Measurements from ENCODE around the gene CLSTN2. TPM values are rescaled to one million over a fixed set of nuclear protein-coding genes. Genes with fewer than 3 reads are reported as not detected.

CLSTN2 gene
- total RNA-seq, 4 donors from 2014 or later: 2.7 to 5.0 (median 3.1) TPM

- no peak for DNase-seq
- no peaks in the 10 kb centered on the region for H3K9me3 ChIP-seq
- H3K36me3 ChIP-seq: no peaks in the 10 kb centered on the region
- no peak overlapping the region for H3K4me3 ChIP-seq
- no peak overlapping the region for H3K27ac ChIP-seq
- H3K4me1 ChIP-seq: no peaks in the 10 kb centered on the region
- no peak for TF ChIP-seq CTCF (IDR thresholded peaks at IDR 0.05)
- no peak for TF ChIP-seq POLR2A (IDR thresholded peaks at IDR 0.05)
- H3K27me3 ChIP-seq: no peaks in the 10 kb centered on the region
Observed at GRCh38 chr3:139987908-139988307, 52.9 kb downstream of the CLSTN2 start.

GRCh38 chr3:139988472-139989156, 53.6 kb downstream of the CLSTN2 start:
- Histone ChIP-seq H3K27ac (no peak overlapping the region), H3K4me1 (no peaks in the 10 kb centered on the region), H3K9me3 (no peaks in the 10 kb centered on the region), H3K27me3 (no peaks in the 10 kb centered on the region), H3K4me3 (no peak overlapping the region), H3K36me3 (no peaks in the 10 kb centered on the region)
- TF ChIP-seq CTCF (IDR thresholded peaks at IDR 0.05) (no peak), POLR2A (IDR thresholded peaks at IDR 0.05) (no peak)
- DNase-seq: no peak

GRCh38 chr3:139994891-139995290, 59.9 kb downstream of the CLSTN2 start:
- TF ChIP-seq CTCF (IDR thresholded peaks at IDR 0.05) (no peak), POLR2A (IDR thresholded peaks at IDR 0.05) (no peak)
- Histone ChIP-seq H3K36me3 (no peaks in the 10 kb centered on the region), H3K27ac (no peak overlapping the region), H3K27me3 (no peaks in the 10 kb centered on the region), H3K4me3 (no peak overlapping the region), H3K4me1 (no peaks in the 10 kb centered on the region), H3K9me3 (no peaks in the 10 kb centered on the region)
- no peak for DNase-seq

GRCh38 chr3:140004271-140004670, 69.3 kb downstream of the CLSTN2 start:
- Histone ChIP-seq H3K36me3 (no peaks in the 10 kb centered on the region), H3K27ac (no peak overlapping the region), H3K9me3 (no peaks in the 10 kb centered on the region), H3K4me3 (no peak overlapping the region), H3K27me3 (no peaks in the 10 kb centered on the region), H3K4me1 (no peaks in the 10 kb centered on the region)
- no peak for DNase-seq
- TF ChIP-seq POLR2A (IDR thresholded peaks at IDR 0.05): no peak
- no peak for TF ChIP-seq CTCF (IDR thresholded peaks at IDR 0.05)

GRCh38 chr3:140006331-140006730, 71.3 kb downstream of the CLSTN2 start:
- no peaks in the 10 kb centered on the region for H3K36me3 ChIP-seq
- no peaks in the 10 kb centered on the region for H3K4me1 ChIP-seq
- H3K4me3 ChIP-seq: no peak overlapping the region
- no peaks in the 10 kb centered on the region for H3K27me3 ChIP-seq
- DNase-seq: no peak
- TF ChIP-seq CTCF (IDR thresholded peaks at IDR 0.05): no peak
- no peak for TF ChIP-seq POLR2A (IDR thresholded peaks at IDR 0.05)
- H3K27ac ChIP-seq: no peak overlapping the region
- H3K9me3 ChIP-seq: no peaks in the 10 kb centered on the region

GRCh38 chr3:140007081-140007480, 72.1 kb downstream of the CLSTN2 start:
- H3K27me3 ChIP-seq: no peaks in the 10 kb centered on the region
- H3K9me3 ChIP-seq: no peaks in the 10 kb centered on the region
- TF ChIP-seq POLR2A (IDR thresholded peaks at IDR 0.05) (no peak), CTCF (IDR thresholded peaks at IDR 0.05) (no peak)
- no peak overlapping the region for H3K4me3 ChIP-seq
- DNase-seq: no peak
- H3K36me3 ChIP-seq: no peaks in the 10 kb centered on the region
- no peaks in the 10 kb centered on the region for H3K4me1 ChIP-seq
- no peak overlapping the region for H3K27ac ChIP-seq
